ENCODE data around the gene CEP164. TPM values are rescaled to one million over a fixed set of nuclear protein-coding genes. Genes with fewer than 3 reads are reported as not detected.

Gene CEP164
- total and polyA plus RNA-seq, 2 of the 4 experiments (the other 2 are of a cell fraction): 23.3 to 26.9 TPM

DNA sequence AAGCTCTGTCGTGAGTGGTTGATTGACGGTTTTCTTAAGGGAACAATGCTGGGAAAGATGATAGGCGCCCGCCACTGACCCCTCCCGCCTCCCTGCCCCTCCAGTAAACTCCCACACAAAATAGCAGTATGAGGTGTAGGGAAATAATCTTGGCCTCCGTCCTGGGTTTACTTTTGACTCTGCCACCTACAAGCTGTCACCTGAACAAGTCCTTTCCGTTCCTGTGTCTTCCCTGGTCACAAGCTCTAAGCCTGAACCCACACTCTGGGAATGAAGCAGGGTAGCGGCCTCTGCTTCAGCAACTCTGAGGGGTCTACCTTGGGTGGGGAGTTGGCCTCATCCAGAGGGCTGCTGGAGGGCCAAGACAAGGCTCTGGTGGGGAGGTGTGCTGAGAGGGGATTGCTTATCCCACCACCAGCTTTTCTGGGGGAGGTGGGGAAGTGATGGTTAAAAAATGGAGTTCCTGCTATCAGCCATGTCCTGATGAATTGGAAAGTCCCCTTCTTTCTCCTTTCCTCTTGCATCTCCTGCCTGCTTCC lies 87.8 kb downstream of the CEP164 start:
- Histone ChIP-seq H3K27ac (ENCODE audit: insufficient read depth, low read length) (no peak overlapping the region), H4K8ac (ENCODE audit: low read depth in 2 of 2, low read length in 2 of 2) (no peak overlapping the region), H3K4ac (ENCODE audit: low read depth, low read length) (no peak overlapping the region), H2BK120ac (ENCODE audit: low read depth, low read length) (no peak overlapping the region), H3K9ac (ENCODE audit: low read depth, low read length) (no peak overlapping the region), H4K91ac (ENCODE audit: insufficient read depth, low read depth, low read length) (no peak overlapping the region), H2BK15ac (ENCODE audit: low read depth, low read length) (no peak overlapping the region), H3K4me2 (ENCODE audit: low read depth, low read length) (no peak overlapping the region), H2AK5ac (ENCODE audit: low read depth, low read length) (no peak overlapping the region), H3K9me1 (ENCODE audit: insufficient read depth, low read length) (no peaks in the 10 kb centered on the region), H2BK20ac (ENCODE audit: low read depth, low read length) (no peak overlapping the region), H3K79me1 (ENCODE audit: low read depth in 1 of 2, low read length in 2 of 2) (no peaks in the 10 kb centered on the region), H3K14ac (replicated peaks; ENCODE audit: low read depth, low read length) (no peak overlapping the region), H4K20me1 (ENCODE audit: insufficient read depth, low read length) (no peaks in the 10 kb centered on the region), H3K4me3 (ENCODE audit: insufficient read depth, low read depth, low read length) (no peak overlapping the region), H3K23ac (ENCODE audit: low read depth, low read length) (no peak overlapping the region), H2AFZ (replicated peaks; ENCODE audit: low read length, poor library complexity) (no peak overlapping the region), H2BK5ac (ENCODE audit: low read depth, low read length, poor library complexity, severe bottlenecking) (no peak overlapping the region), H3K4me1 (ENCODE audit: control insufficient read depth, insufficient read depth, low read length) (no peaks in the 10 kb centered on the region), H4K5ac (ENCODE audit: low read depth, low read length) (no peak overlapping the region), H3K27me3 (ENCODE audit: control insufficient read depth, insufficient read depth, low read length) (no peaks in the 10 kb centered on the region; the same call in 1 of the 2 replicates), H3K56ac (ENCODE audit: extremely low read depth, insufficient read depth, low read length) (no peak overlapping the region), H2AK9ac (replicated peaks; ENCODE audit: low read depth, low read length, poor library complexity) (no peak overlapping the region), H3K36me3 (ENCODE audit: control insufficient read depth, insufficient read depth, low read length) (peaks cover 9% of the 10 kb centered on the region), H3K18ac (ENCODE audit: low read depth, low read length) (no peak overlapping the region), H3K9me3 (ENCODE audit: control insufficient read depth, insufficient read depth, low read length) (no peaks in the 10 kb centered on the region)
- in situ Hi-C loops (cut with MboI; ENCODE audit: low sequenced_read_pairs): no loop called here
- TF ChIP-seq MAFK (IDR thresholded peaks at IDR 0.05; ENCODE audit: low read depth, low read length) (no peak), CHD1 (IDR thresholded peaks at IDR 0.05; ENCODE audit: low read depth, low read length) (no peak), FOS (IDR thresholded peaks at IDR 0.05; ENCODE audit: low read depth, low read length) (no peak), NFE2L2 (IDR thresholded peaks at IDR 0.05; ENCODE audit: low read depth, low read length) (no peak), BHLHE40 (IDR thresholded peaks at IDR 0.05; ENCODE audit: low read depth, low read length) (no peak), SMC3 (IDR thresholded peaks at IDR 0.05; ENCODE audit: low read depth, low read length) (no peak), POLR2A (IDR thresholded peaks at IDR 0.05; ENCODE audit: low read depth, low read length) (no peak), RFX5 (IDR thresholded peaks at IDR 0.05; ENCODE audit: low read depth, low read length) (no peak), CEBPB (IDR thresholded peaks at IDR 0.05; ENCODE audit: low read depth, low read length) (no peak), MAZ (IDR thresholded peaks at IDR 0.05; ENCODE audit: borderline replicate concordance, low read depth, low read length) (no peak), RAD21 (IDR thresholded peaks at IDR 0.05; ENCODE audit: low read length) (no peak), MXI1 (IDR thresholded peaks at IDR 0.05; ENCODE audit: borderline replicate concordance, low read depth, low read length) (no peak)
- TF ChIP-seq, protein P1, sequence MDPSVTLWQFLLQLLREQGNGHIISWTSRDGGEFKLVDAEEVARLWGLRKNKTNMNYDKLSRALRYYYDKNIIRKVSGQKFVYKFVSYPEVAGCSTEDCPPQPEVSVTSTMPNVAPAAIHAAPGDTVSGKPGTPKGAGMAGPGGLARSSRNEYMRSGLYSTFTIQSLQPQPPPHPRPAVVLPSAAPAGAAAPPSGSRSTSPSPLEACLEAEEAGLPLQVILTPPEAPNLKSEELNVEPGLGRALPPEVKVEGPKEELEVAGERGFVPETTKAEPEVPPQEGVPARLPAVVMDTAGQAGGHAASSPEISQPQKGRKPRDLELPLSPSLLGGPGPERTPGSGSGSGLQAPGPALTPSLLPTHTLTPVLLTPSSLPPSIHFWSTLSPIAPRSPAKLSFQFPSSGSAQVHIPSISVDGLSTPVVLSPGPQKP (IDR thresholded peaks at IDR 0.05; ENCODE audit: borderline replicate concordance, low read depth, low read length): no peak
- TF ChIP-seq, protein P2, sequence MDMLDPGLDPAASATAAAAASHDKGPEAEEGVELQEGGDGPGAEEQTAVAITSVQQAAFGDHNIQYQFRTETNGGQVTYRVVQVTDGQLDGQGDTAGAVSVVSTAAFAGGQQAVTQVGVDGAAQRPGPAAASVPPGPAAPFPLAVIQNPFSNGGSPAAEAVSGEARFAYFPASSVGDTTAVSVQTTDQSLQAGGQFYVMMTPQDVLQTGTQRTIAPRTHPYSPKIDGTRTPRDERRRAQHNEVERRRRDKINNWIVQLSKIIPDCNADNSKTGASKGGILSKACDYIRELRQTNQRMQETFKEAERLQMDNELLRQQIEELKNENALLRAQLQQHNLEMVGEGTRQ (IDR thresholded peaks at IDR 0.05; ENCODE audit: low read depth, low read length): no peak
- dilution Hi-C loops (cut with HindIII; ENCODE audit: low sequenced_read_pairs, unreplicated experiment): no loop called here
- no TSS peak for BruUV-seq (replicated peaks)
- no peak for ATAC-seq (ENCODE audit: low read depth)
- POLR2A ChIA-PET (ENCODE audit: unreplicated experiment): no interaction called here
- DNase-seq: no peak
- intact Hi-C loops (cut with micrococcal nuclease): no loop called here
- CTCF ChIA-PET: interaction anchor here (0.6 kb wide), 1 partner anchor 987 kb away, joined by 3 read pairs; no protein-coding TSS in a partner anchor
- no CpG with 5 or more reads among the region's 8 CpGs for WGBS, 2 experiments (ENCODE audit: extremely low coverage in 2 of 2, insufficient read length in 1 of 2)

All from IMR-90 (cell line).